Heart right ventricle (tissue), 16 donors: ENCODE data around the gene ZNF493. TPM values are rescaled to one million over a fixed set of nuclear protein-coding genes. Genes with fewer than 3 reads are reported as not detected.
A peak's percentile ranks its signal among the peaks of the same experiment; 100 is the strongest.

ENCODE experiments used
- ATAC-seq, 8 donors: fragments of 200-7000 bp; cut with Tn5 transposase; one replicate each; pipeline ENCODE4 v1.9.1; 2020; ENCODE audit warnings: mild to moderate bottlenecking in 8 of 8, moderate library complexity in 8 of 8, moderate number of reproducible peaks in 1 of 8
- DNase-seq, 2 donors: peaks; one replicate each; pipeline ENCODE4 v3.0.0-alpha.2; 2020
- H3K27ac ChIP-seq, 10 donors: fragments of 200-600 bp; sonication (generic) in 2 of 10; one replicate each; pipeline versions ENCODE4 v1.5.0 to v1.8.0; 2020 to 2022; ENCODE audit warnings: mild to moderate bottlenecking in 3 of 10
- H3K27me3 ChIP-seq, 7 donors: fragments of 200-600 bp; one replicate each; pipeline ENCODE4 v1.8.0; 2021 to 2022; ENCODE audit warnings: mild to moderate bottlenecking in 2 of 7
- H3K36me3 ChIP-seq, 9 donors: fragments of 200-600 bp; sonication (generic) in 1 of 9; one replicate each; pipeline versions ENCODE4 v1.5.0 to v1.8.0; 2020 to 2022; ENCODE audit warnings: mild to moderate bottlenecking in 2 of 9
- H3K4me1 ChIP-seq, 9 donors: fragments of 200-600 bp; sonication (generic) in 1 of 9; one replicate each; pipeline versions ENCODE4 v1.5.0 to v1.8.0; 2020 to 2022; ENCODE audit warnings: mild to moderate bottlenecking in 4 of 9
- H3K4me3 ChIP-seq, 10 donors: fragments of 200-600 bp; sonication (generic) in 2 of 10; one replicate each; pipeline versions ENCODE4 v1.5.0 to v1.8.0; 2020 to 2022; ENCODE audit warnings: mild to moderate bottlenecking in 7 of 10, moderate library complexity in 2 of 10
- H3K9me3 ChIP-seq, 11 donors: fragments of 200-600 bp in 10 of 11; sonication (generic) in 2 of 11; one replicate each; pipeline versions ENCODE4 v1.5.0 to v1.8.0; 2013 to 2022; ENCODE audit warnings: mild to moderate bottlenecking in 2 of 11, control low read depth in 1 of 11, moderate library complexity in 1 of 11
- CTCF ChIP-seq, 9 donors: fragments of 200-600 bp; sonication (generic) in 2 of 9; IDR thresholded peaks; one replicate each; pipeline versions ENCODE4 v1.5.0 to v1.8.0; 2021 to 2022; ENCODE audit warnings: antibody characterized with exemption in 9 of 9, mild to moderate bottlenecking in 5 of 9, moderate library complexity in 1 of 9
- WGBS, 2 donors: extraction: QIAGEN DNeasy Blood & Tissue Kit; methylation state at CpG; one replicate each; pipeline ENCODE4 v1.1.7; 2013; ENCODE audit warnings: inconsistent platforms in 1 of 2; 5-methylcytosine and 5-hydroxymethylcytosine counted together
- intact Hi-C, 10 donors: fragments of 100-400 bp; cut with DNase I; formaldehyde crosslinking; loops; one replicate each; pipeline versions ENCODE4 v1.11.1 to v1.14.2; 2022
- long read RNA-seq, 3 donors: library from polyadenylated mRNA; unstranded; transcript quantifications; one replicate each; pipeline ENCODE4 v2.0.0, GENCODE V29; 2020 to 2021
- polyA plus RNA-seq, 2 donors: library from polyadenylated mRNA; stranded (reverse); fragments of 200-250 nt; gene quantifications; one replicate each; pipeline ENCODE4 v1.2.3, GENCODE V29; 2013
- total RNA-seq, 10 donors: library from RNA; stranded (reverse); fragmentation: NEBNext Ultra II Directional in 3 of 10; extraction: Animal tissue kit (Norgen Biotek cat#: 25700) in 3 of 10; gene quantifications; one replicate each; pipeline versions ENCODE4 v1.2.1 to v1.2.4, GENCODE V29; 2021 to 2023
- donor health status: Arrhythmogenic right ventricular cardiomyopathy.
- donor health status: ischemic (EF 13 %, LVEDD 7.1; RV severe dilation, severe dysfunction).
- donor health status: healthy with polysubstance abuse.
- donor health status: DM: no; HTN: yes; CAD: no.
- donor health status: DM: no; HTN: no; CAD: no.
- donor health status: ischemic (EF 25% LVEDD 6.9; RV normal size, moderate dysfunction).
- donor health status: ischemic (EF 25% LVEDD 5.7; RV mildly dilated, moderate dysfunction).
- donor health status: healthy.
- donor health status: DM: yes; HTN: yes; CAD: no.
- donor health status: Ischemic cardiomyopathy.
- donor health status: ischemic (EF 35%, LVEDD 5.7; RV mildly dilated, moderate dysfunction).
- donor health status: nonischemic (EF 11% LVEDD 7.7; RV severe dilation, severe dysfunction).
- donor health status: DM: yes; HTN: yes; CAD: no.
- donor health status: PGD.
- donor health status: ischemic (EF 29% LVEDD 5.4; RV normal size, mild dysfunction).
- donor health status: nonischemic (EF 23%, LVEDD 6.1; RV moderate dilation, normal function).

ZNF493 gene
- total RNA-seq (10 to 100 TPM in 7 of 10 donors, 1 to 10 TPM in 3; 8.2 to 13.9 (median 10.5) TPM), polyA plus RNA-seq (10 to 100 TPM in 1 of 2 donors, 1 to 10 TPM in 1; 1.7 to 19.2 TPM)
- long read RNA-seq, donor 1: 0 reads
- long read RNA-seq, donor 2, partial matches to known transcripts: 1 of 2 reads
- long read RNA-seq, donor 2, other reads (novel, unspliced or antisense): 0 of 2 reads
- long read RNA-seq, donor 3, full-length matches to known transcripts: 4 of 9 reads
- long read RNA-seq, donor 3, partial matches to known transcripts: 0 of 9 reads
- long read RNA-seq, donor 3, other reads (novel, unspliced or antisense): 5 of 9 reads

DNA sequence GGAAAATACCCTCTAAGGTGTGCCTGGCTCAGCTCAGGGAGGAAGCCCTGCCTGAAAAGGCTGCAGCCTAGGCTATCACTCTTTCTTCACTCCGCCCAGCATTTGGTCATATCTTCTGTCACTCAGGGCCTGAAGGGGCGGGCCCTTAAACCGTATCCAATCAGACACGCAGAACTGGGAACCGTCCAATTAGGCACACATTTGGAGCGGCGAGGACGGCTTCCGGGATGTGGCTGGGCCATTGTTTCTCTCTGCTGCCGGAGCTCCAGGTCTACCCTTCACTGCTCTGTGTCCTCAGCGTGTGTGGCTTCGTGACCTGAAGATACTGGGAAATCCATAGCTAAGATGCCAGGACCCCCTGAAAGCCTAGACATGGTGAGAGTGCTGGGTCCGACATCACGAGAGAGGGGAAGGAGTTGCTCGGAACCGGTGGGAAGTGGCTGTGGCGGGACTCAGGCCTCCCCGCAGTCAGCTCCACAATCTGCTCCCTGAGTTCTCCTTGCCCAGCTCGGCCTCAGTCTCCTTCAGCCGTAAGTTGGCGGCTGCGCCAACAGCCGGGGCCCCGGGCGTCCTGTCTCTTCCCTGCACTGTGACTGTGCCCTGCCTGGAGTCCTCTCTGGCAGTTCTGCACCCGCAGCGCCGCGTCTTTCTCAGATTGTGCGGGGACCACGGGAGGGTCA lies at the start of gene ZNF493:
TSS of gene ZNF493 (plus strand) at position 241 of the 680 bp plus-strand sequence. CDS start at position 346, 105 bp downstream.
- peaks cover 0 to 33% (median 14%) of the 10 kb centered on the region in 9 donors for H3K36me3 ChIP-seq
- peak within 1 kb of the TSS; percentile 50 to 94 (median 76) for H3K4me3 ChIP-seq
- peak within 1 kb of the TSS; percentile 24 to 93 (median 86) for H3K27ac ChIP-seq
- TF ChIP-seq CTCF (IDR thresholded peaks at IDR 0.05): no peak
- no peaks in the 10 kb centered on the region for H3K27me3 ChIP-seq
- intact Hi-C loops: loop anchor here in 3 of 10 donors (2.0 to 5.0 kb wide), 3 partner anchors 40 to 75 kb away; partner anchors contain the start of genes ZNF708 (in 1 of the 3) and ZNF738 (in 1 of the 3)
- H3K4me1 ChIP-seq: peaks cover 0 to 44% (median 27%) of the 10 kb centered on the region in 9 donors
- peak; percentile 90 to 97 for DNase-seq
- ATAC-seq: peak; percentile 100
- H3K9me3 ChIP-seq: peaks cover 0 to 35% (median 0%) of the 10 kb centered on the region in 11 donors
- 1% methylated on average over 31 of the region's 31 CpGs for WGBS, 2 donors

- WGBS, 2 donors: 37 to 76% methylated on average over 2 of the region's 2 CpGs
Measured at GRCh38 chr19:21352830-21353229, 44.1 kb upstream of the ZNF493 start.

GRCh38 chr19:21358768-21359451 lies 38.0 kb upstream of the ZNF493 start, which contains the start of gene ZNF738:
Gene ZNF738 (plus strand): TSS chr19:21359000. CDS start chr19:21359141, 141 bp downstream.
- peak in 2 of 9 donors; percentile 5 to 9 for TF ChIP-seq CTCF (IDR thresholded peaks at IDR 0.05)
- ATAC-seq (peak; percentile 99 to 100 (median 99)), DNase-seq (peak; percentile 89 to 95)
- Histone ChIP-seq H3K27ac (peak within 1 kb of the TSS in 9 of 10 donors; percentile 41 to 86 (median 75)), H3K4me3 (peak within 1 kb of the TSS; percentile 44 to 98 (median 72)), H3K9me3 (peaks cover 0 to 5% (median 0%) of the 10 kb centered on the region in 11 donors), H3K4me1 (peaks cover 0 to 11% (median 3%) of the 10 kb centered on the region in 9 donors), H3K27me3 (no peaks in the 10 kb centered on the region), H3K36me3 (peaks cover 0 to 27% (median 5%) of the 10 kb centered on the region in 9 donors)
- 0% methylated on average over 36 of the region's 36 CpGs for WGBS, 2 donors
- intact Hi-C loops: loop anchor here in 2 of 10 donors (2.0 to 5.0 kb wide), 2 partner anchors 30 to 38 kb away; partner anchors contain the start of genes ZNF708 (in 2 of the 2) and ZNF493 (in 1 of the 2)

More at GRCh38 chr19:21352830-21353229, 44.1 kb upstream of the ZNF493 start:
- peaks cover 0 to 18% (median 11%) of the 10 kb centered on the region in 11 donors for H3K9me3 ChIP-seq
- intact Hi-C loops: no loop called here
- ATAC-seq (no peak), DNase-seq (no peak)
- no peaks in the 10 kb centered on the region for H3K27me3 ChIP-seq
- no peak overlapping the region for H3K4me3 ChIP-seq
- no peak for TF ChIP-seq CTCF (IDR thresholded peaks at IDR 0.05)
- H3K36me3 ChIP-seq: no peaks in the 10 kb centered on the region
- H3K27ac ChIP-seq: no peak overlapping the region
- H3K4me1 ChIP-seq: no peaks in the 10 kb centered on the region

DNA sequence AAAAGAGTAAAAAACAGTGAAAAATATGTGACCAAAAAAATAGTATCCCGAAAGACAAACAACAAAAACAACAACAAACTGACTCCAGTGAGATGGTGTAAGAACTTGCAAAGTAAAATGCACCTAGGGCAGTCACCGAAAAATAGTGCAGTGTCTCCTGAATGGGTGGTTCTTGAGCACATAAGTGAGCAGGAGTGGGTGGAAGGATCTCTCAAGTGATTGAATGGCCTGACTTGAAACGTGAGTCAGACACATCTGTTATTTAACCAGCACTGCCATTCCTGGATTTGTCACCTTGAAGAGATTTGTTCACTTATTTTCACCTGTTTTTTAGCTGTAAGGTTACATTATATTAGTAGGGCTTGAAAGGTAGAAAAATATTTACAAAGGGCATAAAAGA lies 34.6 kb upstream of the ZNF493 start:
- Histone ChIP-seq H3K9me3 (peaks cover 0 to 17% (median 0%) of the 10 kb centered on the region in 11 donors), H3K4me1 (peaks cover 0 to 11% (median 3%) of the 10 kb centered on the region in 9 donors), H3K36me3 (peaks cover 0 to 59% (median 5%) of the 10 kb centered on the region in 9 donors)

More for the DNA sequence above, 34.6 kb upstream of the ZNF493 start:
- WGBS, 2 donors: 90 to 95% methylated on average over 3 of the region's 3 CpGs
- H3K4me3 ChIP-seq: no peak overlapping the region
- no peak for DNase-seq
- TF ChIP-seq CTCF (IDR thresholded peaks at IDR 0.05): no peak
- no peak overlapping the region for H3K27ac ChIP-seq
- H3K27me3 ChIP-seq: no peaks in the 10 kb centered on the region
- ATAC-seq: no peak
- intact Hi-C loops: no loop called here
